Mucosa of rectum (tissue), 2 donors: ENCODE results near the gene RAB30.
A peak's percentile ranks its signal among the peaks of the same experiment; 100 is the strongest.
"Not testable (repeated sequence)": the region's sequence is repeated elsewhere in the genome, so short reads cannot be mapped to it uniquely, and the experiment has no call there.

Experiments used
- H3K27ac ChIP-seq, 2 donors: one replicate each; pipeline ENCODE4 v1.7.0; 2013; ENCODE audit warnings: inconsistent platforms in 2 of 2, low read depth in 2 of 2, low read length in 2 of 2
- H3K27me3 ChIP-seq, 2 donors: one replicate each; pipeline ENCODE4 v1.7.0; 2013; ENCODE audit warnings: low read length in 2 of 2; ENCODE audit not compliant: control insufficient read depth in 2 of 2, insufficient read depth in 2 of 2
- H3K36me3 ChIP-seq, 2 donors: one replicate each; pipeline ENCODE4 v1.7.0; 2013; ENCODE audit warnings: low read length in 2 of 2; ENCODE audit not compliant: control insufficient read depth in 2 of 2, insufficient read depth in 2 of 2
- H3K4me1 ChIP-seq, 2 donors: one replicate each; pipeline ENCODE4 v1.7.0; 2013; ENCODE audit warnings: low read length in 2 of 2, mild to moderate bottlenecking in 1 of 2; ENCODE audit not compliant: control insufficient read depth in 2 of 2, insufficient read depth in 2 of 2
- H3K4me3 ChIP-seq, 2 donors: one replicate each; pipeline ENCODE4 v1.7.0; 2013; ENCODE audit warnings: low read length in 2 of 2
- H3K9ac ChIP-seq, 2 donors: one replicate each; pipeline ENCODE4 v1.7.0; 2013; ENCODE audit warnings: low read length in 2 of 2, low read depth in 1 of 2, mild to moderate bottlenecking in 1 of 2
- H3K9me3 ChIP-seq, 2 donors: one replicate each; pipeline ENCODE4 v1.7.0; 2013; ENCODE audit warnings: low read length in 2 of 2; ENCODE audit not compliant: control insufficient read depth in 2 of 2
- donor health status: healthy.
- donor health status: Normal muscosa, but diverticular disease.

Gene RAB30

DNA sequence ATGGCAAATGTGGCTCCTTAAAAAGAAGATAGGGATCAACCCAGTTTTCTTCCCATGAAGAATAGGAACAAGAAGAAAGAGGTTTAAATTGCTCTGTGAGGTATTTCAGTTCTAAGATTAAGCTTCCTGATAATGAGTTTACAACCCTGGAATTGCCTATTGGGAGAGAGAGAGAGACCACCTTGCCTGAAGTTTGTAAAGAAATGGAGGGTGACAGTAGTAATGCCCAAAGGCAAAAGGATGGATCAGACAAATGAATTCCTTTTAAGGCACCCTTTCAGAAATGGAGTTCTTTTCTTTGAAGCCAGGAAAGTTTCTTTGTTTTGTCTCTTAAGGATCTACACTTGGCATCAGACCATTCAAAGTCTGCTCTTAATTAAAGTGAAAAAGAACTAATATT, 95.8 kb downstream of the RAB30 start:
- H3K27ac ChIP-seq: no peak overlapping the region
- no peaks in the 10 kb centered on the region for H3K9me3 ChIP-seq
- H3K36me3 ChIP-seq: no peaks in the 10 kb centered on the region
- H3K27me3 ChIP-seq: no peaks in the 10 kb centered on the region
- no peaks in the 10 kb centered on the region for H3K4me1 ChIP-seq
- no peak overlapping the region for H3K4me3 ChIP-seq
- no peak overlapping the region for H3K9ac ChIP-seq

DNA sequence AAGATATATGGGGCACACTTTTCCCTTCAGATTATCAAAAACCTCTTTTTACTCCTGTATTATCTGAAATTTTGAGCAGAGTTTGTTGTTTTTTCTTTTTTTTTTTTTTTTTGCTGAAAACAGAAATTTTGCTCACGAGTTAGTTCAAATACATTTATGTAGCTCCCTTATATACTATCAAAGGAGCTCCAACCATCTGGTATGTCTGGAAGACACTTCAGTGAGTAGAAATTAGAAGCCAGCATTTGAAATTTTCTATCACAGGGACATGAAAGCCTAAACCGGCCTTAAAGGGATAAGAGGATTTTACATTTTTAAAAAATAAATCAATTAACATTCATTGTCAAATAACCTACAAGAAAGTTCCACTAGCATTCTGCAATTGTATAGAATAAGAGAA, 96.8 kb downstream of the RAB30 start:
- H3K9me3 ChIP-seq: no peaks in the 10 kb centered on the region
- H3K4me3 ChIP-seq: no peak overlapping the region
- no peak overlapping the region for H3K27ac ChIP-seq
- H3K4me1 ChIP-seq: no peaks in the 10 kb centered on the region
- H3K36me3 ChIP-seq: no peaks in the 10 kb centered on the region
- H3K9ac ChIP-seq: no peak overlapping the region
- no peaks in the 10 kb centered on the region for H3K27me3 ChIP-seq

DNA sequence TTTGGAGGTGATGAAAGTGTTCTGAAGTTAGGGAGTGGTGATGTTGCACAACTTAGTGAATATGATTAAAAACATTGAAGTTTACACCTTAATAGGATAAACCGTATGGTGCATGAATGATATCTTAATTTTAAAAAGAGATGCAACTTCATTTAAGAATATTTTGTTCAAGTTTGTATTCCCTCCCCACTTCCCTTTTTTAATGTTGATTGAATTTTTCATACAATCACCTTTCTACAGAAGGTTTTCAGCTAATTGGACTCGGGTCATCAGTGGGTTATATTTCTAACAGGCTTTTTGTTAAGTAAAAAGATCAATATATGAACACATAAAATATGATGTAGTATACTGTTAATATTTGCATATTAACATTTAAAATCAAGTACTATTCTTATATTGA, 97.6 kb downstream of the RAB30 start:
- H3K36me3 ChIP-seq: no peaks in the 10 kb centered on the region
- no peak overlapping the region for H3K4me3 ChIP-seq
- H3K9ac ChIP-seq: no peak overlapping the region
- no peaks in the 10 kb centered on the region for H3K4me1 ChIP-seq
- H3K27ac ChIP-seq: no peak overlapping the region
- no peaks in the 10 kb centered on the region for H3K9me3 ChIP-seq
- no peaks in the 10 kb centered on the region for H3K27me3 ChIP-seq

DNA sequence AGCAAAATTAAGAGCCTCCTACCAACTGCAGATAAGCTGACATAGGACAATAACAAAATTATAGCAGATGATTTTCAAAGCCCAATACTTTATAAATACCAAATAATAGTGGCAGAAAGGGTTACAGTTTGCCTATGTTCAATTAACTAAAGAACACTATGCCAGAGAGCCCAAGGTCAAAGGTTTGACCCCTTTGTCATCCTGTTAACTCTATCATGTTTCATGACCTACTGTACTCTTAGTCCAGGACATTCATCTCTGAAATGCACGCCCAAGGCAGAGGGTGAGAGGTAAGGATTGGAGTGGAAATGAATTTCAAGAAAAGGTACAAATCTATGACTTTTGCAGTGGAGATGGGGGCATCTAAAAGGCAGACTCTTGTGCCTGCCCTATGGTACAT, 99.6 kb downstream of the RAB30 start:
- H3K4me3 ChIP-seq: peak overlapping the region in 1 of 2 donors; percentile 26
- no peak overlapping the region for H3K9ac ChIP-seq
- H3K27me3 ChIP-seq: no peaks in the 10 kb centered on the region
- peak overlapping the region in 1 of 2 donors; percentile 44 for H3K27ac ChIP-seq
- no peaks in the 10 kb centered on the region for H3K9me3 ChIP-seq
- H3K36me3 ChIP-seq: no peaks in the 10 kb centered on the region
- H3K4me1 ChIP-seq: no peaks in the 10 kb centered on the region

DNA sequence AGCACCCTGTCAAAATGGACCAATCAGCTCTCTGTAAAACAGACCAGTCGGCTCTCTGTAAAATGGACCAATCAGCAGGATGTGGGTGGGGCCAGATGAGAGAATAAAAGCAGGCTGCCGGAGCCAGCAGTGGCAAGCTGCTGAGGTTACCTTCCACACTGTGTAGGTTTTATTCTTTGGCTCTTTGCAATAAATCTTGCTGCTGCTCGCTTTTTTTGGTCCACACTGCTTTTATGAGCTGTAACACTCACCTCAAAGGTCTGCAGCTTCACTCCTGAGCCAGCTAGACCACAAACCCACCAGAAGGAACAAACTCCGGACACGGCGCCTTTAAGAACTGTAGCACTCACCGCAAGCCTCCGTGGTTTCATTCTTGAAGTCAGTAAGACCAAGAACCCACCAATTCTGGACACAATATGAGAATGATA, 100.2 kb downstream of the RAB30 start:
- H3K27ac ChIP-seq: peak overlapping the region in 1 of 2 donors; percentile 11
- H3K36me3 ChIP-seq, H3K9ac ChIP-seq, H3K4me1 ChIP-seq, H3K27me3 ChIP-seq, H3K9me3 ChIP-seq: not testable (repeated sequence)
- H3K4me3 ChIP-seq: peak overlapping the region in 1 of 2 donors; percentile 26

DNA sequence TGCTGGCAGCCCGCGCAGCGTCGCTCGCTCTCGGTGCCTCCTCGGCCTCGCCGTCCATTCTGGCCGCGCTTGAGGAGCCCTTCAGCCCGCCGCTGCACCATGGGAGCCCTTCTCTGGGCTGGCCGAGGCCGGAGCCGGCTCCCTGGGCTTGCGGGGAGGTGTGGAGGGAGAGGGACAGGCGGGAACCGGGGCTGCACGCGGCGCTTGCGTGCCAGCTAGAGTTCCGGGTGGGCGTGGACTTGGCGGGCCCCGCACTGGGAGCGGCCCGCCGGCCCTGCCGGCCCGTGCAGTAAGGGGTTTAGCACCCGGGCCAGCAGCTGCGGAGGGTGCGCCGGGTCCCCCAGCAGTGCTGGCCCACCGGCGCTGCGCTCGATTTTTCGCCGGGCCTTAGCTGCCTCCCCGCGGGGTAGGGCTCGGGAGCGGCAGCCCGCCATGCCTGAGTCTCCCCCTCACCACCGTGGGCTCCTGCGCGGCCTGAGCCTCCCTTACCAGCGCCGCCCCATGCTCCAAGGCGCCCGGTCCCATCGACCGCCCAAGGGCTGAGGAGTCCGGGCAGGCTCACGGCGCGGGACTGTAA, 101.1 kb downstream of the RAB30 start:
- H3K4me3 ChIP-seq, H3K36me3 ChIP-seq, H3K27me3 ChIP-seq, H3K9me3 ChIP-seq, H3K9ac ChIP-seq, H3K4me1 ChIP-seq: not testable (repeated sequence)
- H3K27ac ChIP-seq: peak overlapping the region; percentile 37 to 49

DNA sequence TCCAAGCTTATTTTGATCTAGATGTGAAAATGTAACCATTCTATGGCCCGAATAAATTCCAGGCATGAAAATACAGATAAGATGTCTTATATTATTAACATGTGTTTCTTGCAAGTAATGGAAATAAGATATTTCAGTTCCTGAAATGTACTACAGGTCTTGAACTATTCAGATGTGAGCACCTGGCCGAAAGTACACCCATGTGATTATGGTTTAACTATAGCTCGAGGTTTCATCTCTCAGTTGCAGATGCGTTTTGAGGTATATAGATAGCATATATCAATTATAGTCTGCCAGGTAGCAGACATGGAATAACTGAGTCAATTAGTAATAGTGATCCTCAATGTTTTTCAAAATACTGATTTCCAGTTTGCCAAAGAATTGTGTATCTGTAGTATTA, 101.9 kb downstream of the RAB30 start:
- H3K4me3 ChIP-seq: no peak overlapping the region

DNA sequence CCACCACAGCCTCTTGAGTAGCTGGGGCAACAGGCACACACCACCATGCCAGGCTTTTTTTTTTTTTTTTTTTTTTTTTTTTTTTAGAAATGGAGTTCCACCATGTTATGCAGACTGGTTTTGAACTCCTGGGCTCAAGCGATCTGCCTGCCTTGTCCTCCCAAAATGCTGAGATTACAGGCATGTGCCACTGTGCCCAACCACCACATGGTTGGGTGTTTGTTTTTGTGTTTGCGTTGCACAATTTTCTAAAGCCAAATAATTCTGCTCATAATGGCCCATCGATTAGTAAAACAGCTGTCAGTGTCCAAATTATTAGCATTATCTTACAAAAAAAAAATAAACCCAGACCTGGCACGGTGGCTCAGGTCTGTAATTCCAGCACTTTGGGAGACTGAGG, 104.3 kb downstream of the RAB30 start:
- Histone ChIP-seq H3K27ac (no peak overlapping the region), H3K4me1 (no peaks in the 10 kb centered on the region), H3K9ac (no peak overlapping the region), H3K4me3 (no peak overlapping the region), H3K36me3 (no peaks in the 10 kb centered on the region), H3K9me3 (no peaks in the 10 kb centered on the region), H3K27me3 (no peaks in the 10 kb centered on the region)

More for the DNA sequence above, 101.9 kb downstream of the RAB30 start:
- Histone ChIP-seq H3K27ac (peak overlapping the region; percentile 37 to 49), H3K36me3 (no peaks in the 10 kb centered on the region), H3K9me3 (no peaks in the 10 kb centered on the region), H3K9ac (no peak overlapping the region), H3K27me3 (no peaks in the 10 kb centered on the region), H3K4me1 (no peaks in the 10 kb centered on the region)

DNA sequence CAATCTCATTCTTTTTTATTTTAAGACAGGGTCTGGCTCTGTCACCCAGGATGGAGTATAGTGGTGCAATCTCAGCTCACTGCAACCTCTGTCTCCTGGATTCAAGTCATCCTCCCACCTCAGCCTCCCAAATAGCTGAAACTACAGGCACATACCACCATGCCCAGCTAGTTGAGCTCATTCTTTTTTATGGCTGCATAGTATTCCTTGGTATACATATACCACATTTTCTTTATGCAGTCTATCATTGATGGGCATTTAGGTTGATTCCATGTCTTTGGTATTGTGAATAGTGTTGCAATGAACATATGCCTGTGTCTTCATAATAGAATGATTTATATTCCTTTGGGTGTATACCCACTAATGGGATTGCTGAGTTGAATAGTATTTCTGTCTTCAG, 109.7 kb downstream of the RAB30 start:
- H3K27me3 ChIP-seq, H3K36me3 ChIP-seq, H3K4me3 ChIP-seq, H3K9me3 ChIP-seq, H3K4me1 ChIP-seq, H3K9ac ChIP-seq, H3K27ac ChIP-seq: not testable (repeated sequence)

DNA sequence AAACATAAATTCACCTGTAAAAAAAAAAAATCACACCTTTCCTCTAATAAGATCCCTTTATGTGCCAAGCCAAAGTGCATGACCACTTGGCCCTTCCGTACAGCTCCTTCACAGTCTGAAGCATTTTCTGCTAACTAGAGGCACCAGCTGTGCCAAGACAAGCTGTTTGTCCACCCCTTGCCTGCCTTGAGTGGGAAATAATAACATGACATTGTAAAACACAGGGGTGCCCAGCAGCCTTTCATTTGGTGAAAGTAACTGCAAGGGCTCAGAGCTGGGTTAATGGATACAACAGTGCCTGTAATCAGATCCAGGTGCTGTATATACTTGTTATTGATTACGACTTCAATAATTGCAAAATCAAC, 110.9 kb downstream of the RAB30 start:
- Histone ChIP-seq H3K27me3 (no peaks in the 10 kb centered on the region), H3K9me3 (no peaks in the 10 kb centered on the region), H3K4me1 (no peaks in the 10 kb centered on the region), H3K27ac (peak overlapping the region; percentile 38 to 69), H3K4me3 (no peak overlapping the region), H3K9ac (no peak overlapping the region), H3K36me3 (no peaks in the 10 kb centered on the region)
